GM10847 (cell line): Measurements from ENCODE around the gene COMT.

Source experiments
- POLR2A ChIP-seq: IDR thresholded peaks from 2 replicates; pipeline ENCODE4 v1.6.1; 2011; ENCODE audit not compliant: insufficient read length; ENCODE audit errors: extremely low read depth

COMT gene

DNA sequence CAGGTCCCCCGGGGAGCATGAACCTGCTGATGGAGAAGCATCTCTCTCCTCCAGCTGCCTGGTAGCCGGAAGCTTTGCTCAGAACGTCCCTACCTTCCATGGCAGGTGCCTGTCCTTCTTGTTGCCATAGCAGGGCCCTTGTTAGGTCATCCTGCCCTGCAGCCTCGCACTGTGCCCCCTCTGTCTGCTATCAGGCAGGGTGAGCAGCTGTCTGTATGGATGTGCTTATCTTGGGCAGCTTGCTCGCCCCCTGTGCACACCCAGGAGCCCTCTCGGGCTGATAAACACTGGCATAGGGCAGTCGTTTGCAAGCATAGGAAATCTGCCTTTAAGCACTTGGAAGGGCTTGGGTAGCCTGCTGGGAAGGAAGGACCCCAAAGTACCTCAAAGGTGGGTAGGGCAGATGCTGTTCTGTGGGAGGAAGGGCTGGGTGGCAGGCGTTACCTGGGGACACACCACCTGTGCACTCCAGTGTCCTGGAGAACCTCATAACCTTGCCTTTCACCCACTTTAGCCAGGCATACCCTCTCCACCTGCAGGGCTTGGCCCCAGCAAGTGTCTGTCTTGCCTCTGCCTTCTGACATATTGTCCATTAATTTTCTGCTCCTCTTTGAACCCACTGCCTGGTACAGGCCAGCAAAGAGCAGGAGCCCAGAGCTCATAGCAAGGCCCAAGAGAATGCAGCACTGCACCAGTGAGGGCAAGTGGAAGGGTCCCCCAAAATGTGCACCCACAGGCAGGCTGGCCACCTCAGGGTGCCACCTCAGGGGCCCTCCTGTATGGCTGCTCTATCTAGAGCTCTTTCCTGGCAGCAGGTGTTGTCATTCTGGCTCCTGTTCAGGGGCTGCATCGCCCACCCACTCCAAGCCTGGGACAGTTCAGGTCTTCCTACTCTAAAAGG lies 8.0 kb upstream of the COMT start:
- no peak for TF ChIP-seq POLR2A

DNA sequence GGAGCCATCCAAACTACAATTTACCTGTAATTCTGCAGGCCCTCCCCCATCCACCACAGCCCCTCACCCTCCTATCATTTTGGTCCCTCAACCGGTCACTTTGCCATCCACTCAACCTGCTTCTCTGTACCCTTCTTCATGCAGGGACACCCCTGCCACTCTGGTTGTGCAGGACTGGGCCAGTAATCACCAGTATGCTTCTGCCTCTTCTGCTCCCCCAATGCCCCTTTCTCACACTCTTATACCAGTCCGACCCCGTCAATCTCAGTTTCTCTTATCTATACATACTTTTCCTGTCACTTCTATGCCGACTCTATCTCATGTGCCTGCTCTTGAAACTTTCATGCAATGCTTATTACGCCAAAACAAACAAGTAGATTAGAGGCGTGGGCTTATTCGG lies 5.1 kb upstream of the COMT start:
- no peak for TF ChIP-seq POLR2A

DNA sequence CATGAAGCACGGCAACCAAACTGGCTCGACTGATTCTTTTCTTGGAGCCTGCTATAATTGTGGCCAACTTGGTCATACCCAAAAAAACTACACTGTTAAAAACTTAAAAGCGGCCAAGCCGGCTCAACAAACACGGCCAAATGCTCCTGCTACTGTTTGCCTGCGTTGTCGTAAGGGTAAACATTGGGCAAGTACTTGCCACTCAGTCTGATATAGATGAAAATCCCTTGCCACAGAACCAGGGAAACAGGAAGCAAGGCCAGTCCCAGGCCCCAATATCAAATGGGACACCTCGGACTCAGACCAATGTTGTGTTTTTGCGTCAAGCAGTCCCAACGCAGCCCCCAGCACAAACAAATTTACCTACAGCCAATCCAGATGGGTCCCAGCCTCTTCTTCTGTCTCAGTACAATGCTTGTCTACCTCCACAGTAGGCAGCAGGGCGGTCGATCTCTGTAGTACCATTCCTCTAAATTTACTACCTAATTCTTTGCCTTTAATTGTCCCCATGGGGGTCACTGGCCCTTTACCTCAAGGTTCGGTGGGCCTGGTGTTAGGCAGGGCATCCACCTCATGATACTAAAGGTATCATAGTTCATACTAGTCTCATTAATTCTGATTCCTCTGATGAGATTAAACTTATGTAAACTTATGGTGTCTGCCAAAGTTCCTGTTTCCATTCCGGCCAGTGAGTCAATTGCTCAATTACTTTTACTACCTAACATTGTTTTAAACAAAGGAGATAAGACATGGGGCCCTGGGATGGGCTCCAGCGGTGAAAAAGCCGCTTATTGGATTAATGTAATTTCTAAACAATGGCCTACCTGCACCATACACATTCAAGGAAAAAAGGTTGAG lies 3.7 kb upstream of the COMT start:
- TF ChIP-seq POLR2A = no peak

DNA sequence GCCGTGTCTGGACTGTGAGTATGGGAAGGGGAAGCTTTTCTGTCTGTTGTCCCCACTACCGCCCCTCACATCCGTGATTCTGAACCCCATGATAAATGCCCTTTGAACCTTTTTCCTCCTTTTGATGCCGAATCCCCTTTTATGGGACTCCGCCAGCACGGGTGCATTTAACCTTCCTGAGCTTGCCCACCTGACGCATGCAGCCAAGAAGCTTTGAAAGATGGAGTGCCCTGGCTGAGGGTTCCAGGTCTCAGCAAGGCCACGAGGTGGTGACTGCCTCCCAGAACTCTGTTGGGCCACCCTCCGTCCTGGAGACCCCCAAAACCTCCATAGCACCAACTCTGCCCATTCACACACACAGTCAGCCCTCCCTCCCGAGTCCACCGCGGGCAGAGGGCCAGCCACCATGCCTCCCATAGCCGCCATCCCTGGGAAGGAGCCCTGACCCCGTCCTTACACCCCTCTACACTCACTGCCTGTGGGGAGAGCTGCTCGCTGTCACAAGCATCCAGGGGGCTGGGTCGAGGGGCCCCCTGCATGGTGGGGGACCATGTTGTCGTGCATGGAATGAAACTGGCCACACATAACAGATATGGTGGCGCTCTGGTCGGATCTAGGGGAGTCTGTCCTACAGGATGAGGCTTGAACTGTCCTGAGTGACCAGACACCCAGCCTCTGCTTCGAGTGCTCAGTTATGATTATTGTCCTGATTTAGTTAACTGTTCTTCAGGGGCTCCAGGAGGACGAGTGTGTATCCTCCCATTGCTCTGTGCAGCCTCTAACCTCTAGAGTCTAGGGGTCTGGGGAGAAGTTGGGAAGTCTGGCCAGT lies 822 bp upstream of the COMT start:
- TF ChIP-seq POLR2A = no peak

DNA sequence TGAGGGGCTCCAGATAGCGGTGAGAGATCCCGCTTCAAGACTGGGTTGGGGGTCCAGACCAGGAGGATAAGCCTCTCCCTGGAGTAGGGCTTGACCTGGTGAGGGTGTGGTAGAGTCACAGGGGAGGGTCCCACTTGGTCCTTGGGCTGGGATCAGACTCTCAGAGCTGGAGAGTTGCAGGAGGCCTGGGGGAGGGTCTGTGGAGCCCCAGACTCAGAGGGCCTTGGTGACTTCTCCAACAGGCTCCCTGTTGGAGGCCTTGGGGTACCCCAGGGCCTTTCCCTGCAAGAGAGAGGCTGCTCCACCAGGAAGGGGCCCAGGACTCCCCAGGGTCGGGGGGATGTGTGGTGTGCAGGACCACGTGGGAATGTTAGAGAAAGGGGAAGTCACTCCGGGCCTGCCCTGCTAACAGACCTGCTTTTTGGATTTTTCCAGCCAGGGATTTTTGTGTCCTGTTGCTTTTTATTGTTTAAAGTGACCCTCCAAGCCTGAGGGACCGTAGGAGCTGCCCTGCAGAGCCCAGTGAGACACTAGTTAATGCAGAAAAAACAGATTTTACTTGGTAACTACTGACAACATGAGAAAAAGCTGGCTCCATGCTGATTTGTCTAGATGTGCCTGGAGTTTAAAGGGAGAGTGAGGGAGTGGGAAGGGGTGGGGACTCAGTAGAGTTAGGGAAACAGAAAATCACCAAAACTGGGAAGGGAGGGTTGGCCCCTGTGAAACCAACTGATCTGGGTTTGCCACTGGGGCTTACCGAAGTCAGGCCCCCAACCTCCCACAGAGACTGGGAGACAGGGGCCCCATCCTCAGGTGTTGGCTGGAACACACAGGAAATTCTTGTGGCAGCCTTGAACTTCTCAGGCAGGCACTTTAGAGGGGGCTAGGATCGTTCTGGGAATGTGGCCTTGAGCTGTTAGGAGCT lies 847 bp downstream of the COMT start:
- no peak for TF ChIP-seq POLR2A

DNA sequence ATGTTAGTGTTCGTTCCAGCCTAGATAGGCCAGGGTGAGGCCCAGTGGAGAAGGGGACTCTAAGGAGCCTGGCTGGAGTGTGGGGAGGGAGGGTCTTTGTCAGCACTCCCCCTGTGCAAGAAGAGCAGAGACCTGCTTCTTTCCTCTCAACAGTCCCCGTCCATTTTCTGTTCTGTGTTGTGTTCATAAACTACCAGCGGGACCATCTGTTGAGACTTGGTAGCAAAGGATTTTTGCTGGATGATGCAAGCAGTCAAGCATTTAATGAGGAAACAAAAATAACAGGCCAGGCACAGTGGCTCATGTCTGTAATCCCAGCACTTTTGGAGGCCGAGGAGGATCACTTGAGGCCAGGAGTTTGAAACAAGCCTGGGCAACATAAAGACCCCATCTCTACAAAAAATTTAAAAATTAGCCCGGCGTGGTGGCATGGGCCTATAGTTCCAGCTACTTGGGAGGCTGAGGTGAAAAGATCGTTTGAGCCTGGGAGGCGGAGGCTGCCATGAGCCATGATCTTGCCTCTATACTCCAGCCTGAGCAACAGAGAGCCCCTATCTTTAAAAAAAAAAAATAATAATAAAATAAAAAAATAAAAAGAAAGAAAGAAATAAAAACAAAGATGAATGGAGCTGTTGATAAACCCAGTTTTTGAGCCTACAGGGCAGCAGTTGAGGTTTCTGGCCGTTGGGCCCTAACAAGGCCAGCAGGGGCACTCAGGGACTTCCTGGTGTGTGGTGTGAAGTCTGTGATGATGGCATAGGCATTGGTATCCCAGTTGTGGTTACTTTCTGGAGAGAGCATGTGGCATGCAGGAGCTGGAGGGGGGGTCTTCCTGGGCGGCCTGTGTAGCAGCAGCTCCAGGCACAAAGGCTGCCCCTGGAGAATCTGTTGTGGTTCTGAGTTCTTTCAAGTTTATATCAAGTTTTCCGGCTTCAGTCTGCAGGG lies 1.8 kb downstream of the COMT start:
- no peak for TF ChIP-seq POLR2A

DNA sequence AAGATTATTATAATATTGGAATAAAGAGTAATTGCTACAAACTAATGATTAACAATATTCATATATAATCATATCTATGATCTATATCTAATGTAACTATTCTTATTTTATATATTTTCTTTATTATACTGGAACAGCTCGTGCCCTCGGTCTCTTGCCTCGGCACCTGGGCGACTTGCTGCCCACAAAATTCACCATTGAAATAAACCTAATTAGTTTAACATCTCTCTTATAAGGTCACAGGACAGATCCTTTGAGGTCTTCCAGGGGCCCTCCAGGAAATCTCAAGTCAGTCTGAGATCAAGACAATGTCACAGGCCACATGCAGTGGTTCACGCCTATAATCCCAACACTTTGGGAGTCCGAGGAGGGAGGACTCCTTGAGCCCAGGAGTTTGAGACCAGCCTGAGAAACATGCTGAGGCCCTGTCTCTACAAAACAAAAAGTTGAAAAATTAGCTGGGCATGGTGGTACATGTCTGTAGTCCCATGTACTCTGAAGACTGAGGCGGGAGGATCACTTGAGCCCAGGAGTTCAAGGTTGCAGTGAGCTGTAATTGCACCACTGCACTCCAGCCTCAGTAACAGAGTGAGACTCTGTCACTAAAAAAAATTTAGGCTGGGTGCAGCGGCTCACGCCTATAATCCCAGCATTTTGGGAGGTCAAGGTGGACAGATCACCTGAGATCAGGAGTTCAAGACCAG lies 6.6 kb downstream of the COMT start:
- no peak for TF ChIP-seq POLR2A

DNA sequence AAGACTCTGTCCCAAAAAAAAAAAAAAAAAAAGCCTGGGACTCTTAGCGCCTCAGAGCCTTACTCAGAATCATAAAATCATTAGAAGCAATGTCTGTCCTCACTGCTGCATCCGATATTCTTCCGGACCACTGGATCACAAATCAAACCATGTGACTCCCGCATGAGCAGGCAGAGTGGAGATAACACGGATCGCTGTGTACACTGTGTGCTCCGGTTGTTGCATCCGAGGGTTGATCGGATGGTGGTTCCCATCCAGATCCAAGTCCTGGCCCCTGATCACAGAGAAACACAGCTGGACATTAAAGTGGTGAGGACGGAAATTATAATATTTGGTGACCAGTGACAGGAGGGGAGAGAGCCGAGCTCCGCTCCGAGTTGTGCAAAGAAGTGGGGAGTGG lies 9.8 kb downstream of the COMT start:
- no peak for TF ChIP-seq POLR2A

DNA sequence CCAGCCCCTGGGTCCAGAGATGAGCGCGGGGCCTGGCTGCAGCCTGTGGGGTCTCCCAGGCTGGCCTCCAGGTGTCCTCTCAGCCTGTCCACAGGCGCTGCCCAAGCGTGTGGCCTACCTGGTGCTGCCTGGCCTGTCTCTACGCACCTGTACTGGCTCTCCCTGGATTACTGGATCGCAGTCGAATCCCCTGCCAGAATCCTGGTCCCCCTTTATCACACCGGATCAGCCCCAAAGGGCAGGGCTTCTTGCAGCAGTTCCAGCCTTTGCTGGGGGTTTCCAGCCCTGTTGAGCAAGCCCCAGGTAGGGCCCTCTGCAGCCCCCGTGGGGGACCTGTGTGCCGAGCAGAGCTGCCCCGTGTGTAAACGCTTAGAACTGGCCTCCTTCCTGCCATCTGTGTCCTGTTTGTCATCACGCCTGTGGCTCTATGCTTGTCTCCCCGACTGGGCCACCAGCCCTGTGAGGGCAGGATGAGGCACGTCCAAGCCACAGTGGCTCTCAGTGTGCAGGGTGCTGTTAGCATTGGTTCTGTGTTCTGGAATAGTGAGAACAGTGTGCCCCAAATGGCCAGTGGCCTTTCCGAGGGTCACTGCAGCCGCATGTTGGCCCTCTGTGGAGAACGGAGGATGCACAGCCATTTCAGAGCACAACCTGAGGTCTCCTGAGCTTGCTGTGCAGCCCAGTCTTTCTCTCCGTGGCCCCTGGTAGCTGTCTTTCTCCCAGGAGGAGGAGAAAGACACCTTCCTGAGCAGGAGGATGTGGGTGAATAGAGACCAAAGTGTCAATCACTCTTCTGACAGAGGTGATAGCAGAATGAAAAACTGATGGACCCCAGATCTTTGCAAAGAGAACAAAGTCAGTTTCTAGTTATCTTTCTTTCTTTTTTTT lies 13.9 kb downstream of the COMT start:
- no peak for TF ChIP-seq POLR2A

DNA sequence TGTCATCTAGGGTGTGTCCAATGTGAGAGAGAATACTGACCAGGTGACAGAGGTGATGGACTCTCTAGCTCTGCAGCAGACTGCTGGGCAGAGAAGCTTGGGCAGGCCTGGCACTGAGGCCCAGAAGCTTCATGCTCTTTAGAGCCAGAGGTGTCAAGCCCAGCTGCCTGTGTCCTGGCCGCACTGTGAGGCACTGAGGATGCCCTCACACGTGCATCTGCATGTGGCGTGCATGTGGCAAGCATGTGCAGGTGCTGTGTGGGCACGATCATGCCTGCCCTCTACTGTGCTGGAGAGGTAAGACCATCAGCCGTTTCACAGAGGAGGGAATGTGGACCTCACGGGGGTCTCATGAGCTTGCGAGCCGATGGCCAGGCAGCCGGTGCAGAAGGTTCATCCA lies 15.9 kb downstream of the COMT start:
- TF ChIP-seq POLR2A = no peak

DNA sequence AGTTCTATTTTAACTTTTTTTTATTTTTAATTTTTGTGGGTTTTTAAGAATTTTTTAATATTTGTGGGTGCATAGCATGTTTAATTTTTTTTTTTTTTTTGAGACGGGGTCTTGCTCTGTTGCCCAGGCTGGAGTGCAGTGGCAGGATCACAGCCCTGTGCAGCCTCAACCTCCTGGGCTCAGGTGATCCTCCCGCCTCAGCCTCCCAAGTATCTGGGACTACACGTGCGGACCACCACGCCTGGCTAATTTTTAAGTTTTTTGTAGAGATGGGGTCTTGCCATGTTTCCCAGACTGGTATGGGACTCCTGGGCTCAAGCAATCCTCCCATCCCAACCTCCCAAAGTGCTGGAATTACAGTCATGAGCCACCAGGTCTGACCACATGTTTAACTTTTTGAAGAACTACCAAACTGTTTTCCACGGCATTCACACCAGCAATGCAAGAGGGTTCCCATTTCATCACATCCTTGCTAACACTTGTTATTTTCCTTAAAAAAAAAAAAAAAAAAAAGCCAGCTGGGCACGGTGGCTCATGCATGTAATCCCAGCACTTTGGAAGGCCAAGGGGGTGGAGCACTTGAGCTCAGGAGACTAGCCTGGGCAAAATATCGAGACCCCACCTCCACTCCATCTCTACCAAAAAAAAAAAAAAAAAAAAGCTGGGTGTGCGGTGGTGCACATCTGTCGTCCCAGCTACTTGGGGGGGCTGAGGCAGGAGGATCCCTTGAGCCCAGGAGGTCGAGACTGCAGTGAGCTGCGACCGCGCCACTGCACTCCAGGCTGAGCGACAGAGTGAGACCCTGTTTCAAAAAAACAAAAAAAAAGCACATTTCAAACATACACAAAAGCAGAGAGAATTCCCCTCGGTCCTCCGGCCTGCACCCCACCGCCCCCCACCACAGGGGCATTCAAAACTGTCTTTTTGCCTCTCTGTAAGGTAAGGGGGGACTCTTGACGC lies 16.8 kb downstream of the COMT start:
- TF ChIP-seq POLR2A = no peak
